ENCODE measurements around the gene DYDC2. TPM values are rescaled to one million over a fixed set of nuclear protein-coding genes. Genes with fewer than 3 reads are reported as not detected.

Gene DYDC2
- total RNA-seq, 1 experiment from 2014 or later, result 1.9 TPM

DNA sequence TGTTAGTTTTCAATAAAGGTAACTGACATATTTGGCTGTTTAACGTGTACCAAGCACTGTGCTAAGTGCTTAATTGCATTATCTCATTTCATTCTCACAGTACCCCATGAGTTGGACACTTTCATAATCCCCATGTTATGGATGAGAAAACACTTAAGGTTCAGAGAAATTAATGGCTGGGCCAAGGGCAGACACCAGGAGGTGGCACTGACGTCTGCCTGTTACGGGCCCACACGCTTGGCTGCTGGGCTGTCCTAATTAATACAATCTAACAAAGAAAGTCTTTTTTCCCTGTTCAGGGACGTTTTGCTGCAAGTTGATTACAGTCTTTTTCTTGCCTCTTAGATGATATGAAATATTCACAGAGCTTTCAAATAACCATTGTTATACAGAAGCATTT is 16.1 kb downstream of the DYDC2 start:
- TF ChIP-seq, protein P1, sequence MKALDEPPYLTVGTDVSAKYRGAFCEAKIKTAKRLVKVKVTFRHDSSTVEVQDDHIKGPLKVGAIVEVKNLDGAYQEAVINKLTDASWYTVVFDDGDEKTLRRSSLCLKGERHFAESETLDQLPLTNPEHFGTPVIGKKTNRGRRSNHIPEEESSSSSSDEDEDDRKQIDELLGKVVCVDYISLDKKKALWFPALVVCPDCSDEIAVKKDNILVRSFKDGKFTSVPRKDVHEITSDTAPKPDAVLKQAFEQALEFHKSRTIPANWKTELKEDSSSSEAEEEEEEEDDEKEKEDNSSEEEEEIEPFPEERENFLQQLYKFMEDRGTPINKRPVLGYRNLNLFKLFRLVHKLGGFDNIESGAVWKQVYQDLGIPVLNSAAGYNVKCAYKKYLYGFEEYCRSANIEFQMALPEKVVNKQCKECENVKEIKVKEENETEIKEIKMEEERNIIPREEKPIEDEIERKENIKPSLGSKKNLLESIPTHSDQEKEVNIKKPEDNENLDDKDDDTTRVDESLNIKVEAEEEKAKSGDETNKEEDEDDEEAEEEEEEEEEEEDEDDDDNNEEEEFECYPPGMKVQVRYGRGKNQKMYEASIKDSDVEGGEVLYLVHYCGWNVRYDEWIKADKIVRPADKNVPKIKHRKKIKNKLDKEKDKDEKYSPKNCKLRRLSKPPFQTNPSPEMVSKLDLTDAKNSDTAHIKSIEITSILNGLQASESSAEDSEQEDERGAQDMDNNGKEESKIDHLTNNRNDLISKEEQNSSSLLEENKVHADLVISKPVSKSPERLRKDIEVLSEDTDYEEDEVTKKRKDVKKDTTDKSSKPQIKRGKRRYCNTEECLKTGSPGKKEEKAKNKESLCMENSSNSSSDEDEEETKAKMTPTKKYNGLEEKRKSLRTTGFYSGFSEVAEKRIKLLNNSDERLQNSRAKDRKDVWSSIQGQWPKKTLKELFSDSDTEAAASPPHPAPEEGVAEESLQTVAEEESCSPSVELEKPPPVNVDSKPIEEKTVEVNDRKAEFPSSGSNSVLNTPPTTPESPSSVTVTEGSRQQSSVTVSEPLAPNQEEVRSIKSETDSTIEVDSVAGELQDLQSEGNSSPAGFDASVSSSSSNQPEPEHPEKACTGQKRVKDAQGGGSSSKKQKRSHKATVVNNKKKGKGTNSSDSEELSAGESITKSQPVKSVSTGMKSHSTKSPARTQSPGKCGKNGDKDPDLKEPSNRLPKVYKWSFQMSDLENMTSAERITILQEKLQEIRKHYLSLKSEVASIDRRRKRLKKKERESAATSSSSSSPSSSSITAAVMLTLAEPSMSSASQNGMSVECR (CRISPR knock-in tag; IDR thresholded peaks at IDR 0.05; ENCODE audit: borderline replicate concordance), result no peak
- Mint-ChIP-seq H3K9me3 (peaks cover 18% of the 10 kb centered on the region), H3K4me3 (no peak overlapping the region), H3K27me3 (ENCODE audit: low read depth) (peaks cover 3% of the 10 kb centered on the region; the same call in 1 of the 2 replicates), H3K27ac (no peak overlapping the region), H3K36me3 (peaks cover 14% of the 10 kb centered on the region), H3K4me1 (no peaks in the 10 kb centered on the region)
- DNase-seq (ENCODE audit: low spot score) (no peak), ATAC-seq (no peak)
- ChIA-PET POLR2A (no interaction called here), CTCF (interaction anchor here (1.4 kb wide), 1 partner anchor 133 kb away, joined by 3 read pairs; no protein-coding TSS in a partner anchor)

DNA sequence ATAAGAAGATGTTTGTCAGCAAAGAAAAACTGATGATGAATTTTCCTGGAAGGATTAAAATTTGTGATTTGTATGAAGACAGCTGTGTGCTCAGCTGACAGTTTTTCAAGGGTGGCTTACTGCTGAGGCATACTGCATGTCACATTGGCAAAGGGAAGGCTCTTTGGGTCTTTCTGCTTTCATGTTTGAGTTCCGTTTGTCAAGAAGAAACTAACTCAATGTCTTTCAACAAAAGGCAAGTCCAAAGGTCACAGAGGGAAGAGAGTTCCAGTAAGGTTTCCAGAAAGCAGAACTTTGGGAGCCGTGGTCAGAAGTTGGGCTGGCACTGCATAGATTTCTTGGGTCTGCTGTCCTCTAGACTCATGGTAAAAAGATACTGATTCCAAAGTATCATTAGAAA is 16.9 kb downstream of the DYDC2 start:
- H3K27me3 Mint-ChIP-seq (ENCODE audit: low read depth), result no peaks in the 10 kb centered on the region
- ChIA-PET POLR2A (no interaction called here), CTCF (interaction anchor here (1.4 kb wide), 1 partner anchor 132 kb away, joined by 3 read pairs; no protein-coding TSS in a partner anchor)
- ATAC-seq (no peak), DNase-seq (ENCODE audit: low spot score) (no peak)
- H3K9me3 Mint-ChIP-seq, result peaks cover 10% of the 10 kb centered on the region
- H3K4me3 Mint-ChIP-seq, result no peak overlapping the region
- TF ChIP-seq, protein P2, sequence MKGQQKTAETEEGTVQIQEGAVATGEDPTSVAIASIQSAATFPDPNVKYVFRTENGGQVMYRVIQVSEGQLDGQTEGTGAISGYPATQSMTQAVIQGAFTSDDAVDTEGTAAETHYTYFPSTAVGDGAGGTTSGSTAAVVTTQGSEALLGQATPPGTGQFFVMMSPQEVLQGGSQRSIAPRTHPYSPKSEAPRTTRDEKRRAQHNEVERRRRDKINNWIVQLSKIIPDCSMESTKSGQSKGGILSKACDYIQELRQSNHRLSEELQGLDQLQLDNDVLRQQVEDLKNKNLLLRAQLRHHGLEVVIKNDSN (CRISPR knock-in tag; IDR thresholded peaks at IDR 0.05), result no peak
- peaks cover 5% of the 10 kb centered on the region for H3K36me3 Mint-ChIP-seq
- H3K4me1 Mint-ChIP-seq, result 0 out of 2 replicates have a peak, but pooled peaks cover 3% of the 10 kb centered on the region
- no peak overlapping the region for H3K27ac Mint-ChIP-seq

DNA sequence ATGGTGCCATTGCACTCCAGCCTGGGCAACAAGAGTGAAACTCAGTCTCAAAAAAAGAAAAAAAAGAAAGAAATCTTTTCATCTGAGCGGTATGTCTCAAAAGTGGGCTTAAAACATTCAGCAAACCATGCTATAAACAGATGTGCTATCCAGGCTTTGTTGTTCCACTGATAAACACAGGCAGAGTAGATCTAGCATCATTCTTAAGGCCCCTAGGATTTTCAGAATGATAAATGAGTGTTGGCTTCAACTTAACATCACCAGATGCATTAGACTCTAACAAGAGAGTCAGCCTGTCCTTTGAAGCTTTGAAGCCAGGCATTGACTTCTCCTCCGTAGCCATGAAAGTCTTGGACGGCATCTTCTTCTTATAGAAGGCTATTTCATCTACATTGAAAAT is 23.1 kb downstream of the DYDC2 start:
- H3K4me1 Mint-ChIP-seq, result peaks cover 5% of the 10 kb centered on the region; the same call in 1 of the 2 replicates

DNA sequence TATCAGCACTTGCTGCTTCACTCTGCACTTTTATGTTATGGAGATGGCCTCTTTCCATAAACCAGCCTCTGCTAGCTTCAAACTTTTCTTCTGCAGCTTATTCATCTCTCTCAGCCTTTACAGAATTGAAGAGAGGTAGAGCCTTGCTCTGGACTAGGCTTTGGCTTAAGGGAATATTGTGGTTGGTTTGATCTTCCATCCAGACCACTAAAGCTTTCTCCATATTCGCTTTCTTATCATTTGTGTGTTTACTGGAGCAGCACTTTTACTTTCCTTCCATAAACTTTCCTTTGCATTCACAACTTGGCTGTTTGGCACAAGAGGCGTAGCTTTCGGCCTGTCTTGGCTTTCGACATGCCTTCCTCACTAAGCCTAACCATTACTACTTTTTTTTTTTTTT is 23.6 kb downstream of the DYDC2 start:
- ChIA-PET CTCF (interaction anchor here (0.6 to 4.5 kb wide), 6 partner anchors 17 to 219 kb away, joined by 3 to 42 read pairs (median 6); no protein-coding TSS in a partner anchor), POLR2A (interaction anchor here (0.6 kb wide), 1 partner anchor 54 kb away, joined by 3 read pairs; no protein-coding TSS in a partner anchor)
- DNase-seq (ENCODE audit: low spot score), result no peak
- Mint-ChIP-seq H3K27me3 (ENCODE audit: low read depth) (no peaks in the 10 kb centered on the region), H3K27ac (no peak overlapping the region), H3K4me1 (peaks cover 5% of the 10 kb centered on the region; the same call in 1 of the 2 replicates), H3K4me3 (no peak overlapping the region), H3K36me3 (no peaks in the 10 kb centered on the region), H3K9me3 (no peaks in the 10 kb centered on the region)
- no peak for ATAC-seq
- no peak for TF ChIP-seq TP53 (CRISPR knock-in tag; IDR thresholded peaks at IDR 0.05)
- no peak for TF ChIP-seq FOXK1 (CRISPR knock-in tag; IDR thresholded peaks at IDR 0.05)
- TF ChIP-seq TEAD4 (CRISPR knock-in tag; IDR thresholded peaks at IDR 0.05), result no peak
- no peak for TF ChIP-seq ZNF396 (CRISPR knock-in tag; IDR thresholded peaks at IDR 0.05; ENCODE audit: borderline replicate concordance)
- TF ChIP-seq NR2C2 (CRISPR knock-in tag; IDR thresholded peaks at IDR 0.05), result no peak
- TF ChIP-seq NFATC4 (CRISPR knock-in tag; IDR thresholded peaks at IDR 0.05), result no peak
- no peak for TF ChIP-seq NR3C1 (CRISPR knock-in tag; conservative IDR thresholded peaks at IDR 0.05; ENCODE audit: low read depth)
- TF ChIP-seq, protein P3, sequence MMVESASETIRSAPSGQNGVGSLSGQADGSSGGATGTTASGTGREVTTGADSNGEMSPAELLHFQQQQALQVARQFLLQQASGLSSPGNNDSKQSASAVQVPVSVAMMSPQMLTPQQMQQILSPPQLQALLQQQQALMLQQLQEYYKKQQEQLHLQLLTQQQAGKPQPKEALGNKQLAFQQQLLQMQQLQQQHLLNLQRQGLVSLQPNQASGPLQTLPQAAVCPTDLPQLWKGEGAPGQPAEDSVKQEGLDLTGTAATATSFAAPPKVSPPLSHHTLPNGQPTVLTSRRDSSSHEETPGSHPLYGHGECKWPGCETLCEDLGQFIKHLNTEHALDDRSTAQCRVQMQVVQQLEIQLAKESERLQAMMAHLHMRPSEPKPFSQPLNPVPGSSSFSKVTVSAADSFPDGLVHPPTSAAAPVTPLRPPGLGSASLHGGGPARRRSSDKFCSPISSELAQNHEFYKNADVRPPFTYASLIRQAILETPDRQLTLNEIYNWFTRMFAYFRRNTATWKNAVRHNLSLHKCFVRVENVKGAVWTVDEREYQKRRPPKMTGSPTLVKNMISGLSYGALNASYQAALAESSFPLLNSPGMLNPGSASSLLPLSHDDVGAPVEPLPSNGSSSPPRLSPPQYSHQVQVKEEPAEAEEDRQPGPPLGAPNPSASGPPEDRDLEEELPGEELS (CRISPR knock-in tag; IDR thresholded peaks at IDR 0.05), result no peak
- TF ChIP-seq, protein P4, sequence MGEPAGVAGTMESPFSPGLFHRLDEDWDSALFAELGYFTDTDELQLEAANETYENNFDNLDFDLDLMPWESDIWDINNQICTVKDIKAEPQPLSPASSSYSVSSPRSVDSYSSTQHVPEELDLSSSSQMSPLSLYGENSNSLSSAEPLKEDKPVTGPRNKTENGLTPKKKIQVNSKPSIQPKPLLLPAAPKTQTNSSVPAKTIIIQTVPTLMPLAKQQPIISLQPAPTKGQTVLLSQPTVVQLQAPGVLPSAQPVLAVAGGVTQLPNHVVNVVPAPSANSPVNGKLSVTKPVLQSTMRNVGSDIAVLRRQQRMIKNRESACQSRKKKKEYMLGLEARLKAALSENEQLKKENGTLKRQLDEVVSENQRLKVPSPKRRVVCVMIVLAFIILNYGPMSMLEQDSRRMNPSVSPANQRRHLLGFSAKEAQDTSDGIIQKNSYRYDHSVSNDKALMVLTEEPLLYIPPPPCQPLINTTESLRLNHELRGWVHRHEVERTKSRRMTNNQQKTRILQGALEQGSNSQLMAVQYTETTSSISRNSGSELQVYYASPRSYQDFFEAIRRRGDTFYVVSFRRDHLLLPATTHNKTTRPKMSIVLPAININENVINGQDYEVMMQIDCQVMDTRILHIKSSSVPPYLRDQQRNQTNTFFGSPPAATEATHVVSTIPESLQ (CRISPR knock-in tag; IDR thresholded peaks at IDR 0.05), result no peak

More for the DNA sequence above, 23.1 kb downstream of the DYDC2 start:
- TF ChIP-seq FOXP1 (CRISPR knock-in tag; IDR thresholded peaks at IDR 0.05; ENCODE audit: borderline replicate concordance), result no peak
- TF ChIP-seq, protein P4 (CRISPR knock-in tag; IDR thresholded peaks at IDR 0.05), result no peak
- TF ChIP-seq ZNF138 (CRISPR knock-in tag; conservative IDR thresholded peaks at IDR 0.05), result no peak
- no peak for TF ChIP-seq SMAD3 (CRISPR knock-in tag; IDR thresholded peaks at IDR 0.05; ENCODE audit: borderline replicate concordance)
- TF ChIP-seq ZNF232 (CRISPR knock-in tag; IDR thresholded peaks at IDR 0.05), result no peak
- ATAC-seq, result no peak
- Mint-ChIP-seq H3K27me3 (ENCODE audit: low read depth) (no peaks in the 10 kb centered on the region), H3K27ac (no peak overlapping the region), H3K4me3 (no peak overlapping the region), H3K36me3 (no peaks in the 10 kb centered on the region), H3K9me3 (no peaks in the 10 kb centered on the region)
- POLR2A ChIA-PET, result interaction anchor here (0.6 kb wide), 1 partner anchor 207 kb away, joined by 3 read pairs; no protein-coding TSS in a partner anchor
- no peak for DNase-seq (ENCODE audit: low spot score)
- CTCF ChIA-PET, result interaction anchor here (0.6 to 4.5 kb wide), 5 partner anchors 17 to 125 kb away, joined by 3 to 42 read pairs (median 6); no protein-coding TSS in a partner anchor
